Putamen (tissue), 1 donor: ENCODE data around the gene OR1A2.
"Not testable (repeated sequence)": the region's sequence is repeated elsewhere in the genome, so short reads cannot be mapped to it uniquely, and the experiment has no call there.

ENCODE experiments used
- DNase-seq: peaks from one replicate; pipeline ENCODE4 v3.0.0-alpha.2; 2016; ENCODE audit warnings: low spot score

The OR1A2 gene, protein sequence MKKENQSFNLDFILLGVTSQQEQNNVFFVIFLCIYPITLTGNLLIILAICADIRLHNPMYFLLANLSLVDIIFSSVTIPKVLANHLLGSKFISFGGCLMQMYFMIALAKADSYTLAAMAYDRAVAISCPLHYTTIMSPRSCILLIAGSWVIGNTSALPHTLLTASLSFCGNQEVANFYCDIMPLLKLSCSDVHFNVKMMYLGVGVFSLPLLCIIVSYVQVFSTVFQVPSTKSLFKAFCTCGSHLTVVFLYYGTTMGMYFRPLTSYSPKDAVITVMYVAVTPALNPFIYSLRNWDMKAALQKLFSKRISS

DNA sequence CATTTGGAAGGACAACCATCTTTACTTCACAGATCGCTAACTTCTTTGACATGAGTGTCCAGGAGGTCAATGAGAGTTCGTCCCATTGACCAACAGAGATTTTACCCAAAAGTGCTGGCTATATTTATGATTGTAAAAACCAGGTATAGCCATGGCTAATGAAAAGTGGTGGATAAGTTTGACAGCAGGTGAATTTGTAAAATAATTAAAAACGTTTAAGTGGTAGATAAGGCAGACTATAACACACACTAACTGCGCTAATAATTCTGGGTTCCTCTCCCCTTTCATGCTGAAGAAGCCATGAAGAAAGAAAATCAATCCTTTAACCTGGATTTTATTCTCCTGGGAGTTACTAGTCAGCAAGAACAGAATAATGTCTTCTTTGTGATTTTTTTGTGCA lies at the start of gene OR1A2:
Gene OR1A2 (plus strand): TSS at position 301 of the 400 bp plus-strand sequence. CDS start 0 bp downstream, at position 301.
- DNase-seq = no peak

DNA sequence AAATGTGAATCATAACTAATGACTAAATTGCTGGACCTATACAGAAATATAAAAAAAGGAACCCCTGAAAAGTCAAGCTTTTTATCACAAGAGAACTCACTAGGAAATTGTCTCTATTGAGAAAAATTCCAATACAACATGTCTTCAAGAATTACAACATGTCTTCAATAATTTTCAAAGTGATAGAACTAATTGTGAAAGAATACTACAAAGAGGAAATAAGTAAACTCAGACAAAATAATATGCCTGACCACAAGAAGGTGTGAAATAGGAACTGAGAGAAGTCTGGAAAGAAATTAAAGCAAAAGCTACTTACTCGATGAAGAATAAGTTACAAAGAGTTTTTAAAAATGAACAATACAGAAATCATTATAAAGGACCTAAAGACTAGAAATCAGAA lies 40.1 kb upstream of the OR1A2 start:
- DNase-seq = no peak

DNA sequence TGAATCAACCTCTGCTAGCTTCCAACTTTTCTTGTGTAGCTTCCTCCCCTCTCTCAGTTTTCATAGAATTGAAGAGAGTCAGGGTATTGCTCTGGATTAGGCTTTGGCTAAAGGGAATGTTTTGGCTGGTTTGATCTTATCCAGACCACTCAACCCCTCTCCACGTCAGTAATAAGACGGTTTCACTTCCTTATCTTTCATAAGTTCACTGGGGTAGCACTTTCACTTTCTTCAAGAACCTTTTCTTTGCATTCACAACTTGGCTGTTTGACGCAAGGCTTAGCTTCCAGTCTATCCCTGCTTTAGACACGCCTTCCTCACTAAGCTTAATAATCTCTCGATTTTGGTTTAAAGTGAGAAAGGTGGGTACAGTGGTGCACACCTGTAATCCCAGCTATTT lies 29.7 kb upstream of the OR1A2 start:
- no peak for DNase-seq

DNA sequence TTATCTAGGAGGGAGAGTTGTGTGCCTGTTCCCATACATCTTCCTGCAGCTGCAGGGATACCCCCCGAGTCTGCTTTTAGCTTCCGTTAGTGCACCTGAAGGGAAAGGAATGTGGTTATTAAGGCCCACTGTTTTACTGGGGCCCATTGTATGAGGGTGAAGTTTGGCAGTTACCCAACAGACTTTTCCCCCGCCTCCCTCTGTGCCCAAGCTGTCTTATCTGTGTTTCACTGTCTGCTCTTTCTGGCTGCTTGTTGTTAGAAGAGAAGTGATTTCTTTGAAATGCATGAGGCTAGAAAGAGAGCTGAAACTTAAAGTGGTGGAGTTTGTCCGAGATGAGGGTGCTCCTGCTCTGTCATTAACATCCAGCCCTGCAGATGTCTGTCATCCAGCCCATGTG lies 7.4 kb upstream of the OR1A2 start:
- DNase-seq = no peak

DNA sequence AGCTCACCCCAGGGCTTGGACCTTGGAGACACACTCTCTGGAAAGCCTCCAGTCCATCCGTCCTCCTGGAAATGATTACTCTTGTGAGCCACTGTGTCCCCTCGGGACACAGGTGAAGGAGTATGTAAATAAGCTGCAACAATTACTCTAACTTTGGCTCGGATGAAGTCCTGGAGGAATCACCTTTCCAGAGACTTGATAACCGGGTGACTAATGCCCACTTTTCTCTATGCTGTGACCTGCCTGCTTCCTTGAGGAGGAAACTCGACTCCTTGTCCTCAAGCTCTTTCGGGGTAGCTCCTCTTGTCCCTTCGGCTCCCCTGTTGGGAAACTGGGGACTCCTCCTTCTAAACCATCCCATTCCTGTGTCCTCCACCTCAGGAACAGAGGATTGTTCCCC lies 10.0 kb downstream of the OR1A2 start, which contains the start of gene OR1A1:
Gene OR1A1 (plus strand): TSS at position 301 of the 400 bp plus-strand sequence. CDS start 7,954 bp downstream, outside the sequence.
- no peak for DNase-seq

DNA sequence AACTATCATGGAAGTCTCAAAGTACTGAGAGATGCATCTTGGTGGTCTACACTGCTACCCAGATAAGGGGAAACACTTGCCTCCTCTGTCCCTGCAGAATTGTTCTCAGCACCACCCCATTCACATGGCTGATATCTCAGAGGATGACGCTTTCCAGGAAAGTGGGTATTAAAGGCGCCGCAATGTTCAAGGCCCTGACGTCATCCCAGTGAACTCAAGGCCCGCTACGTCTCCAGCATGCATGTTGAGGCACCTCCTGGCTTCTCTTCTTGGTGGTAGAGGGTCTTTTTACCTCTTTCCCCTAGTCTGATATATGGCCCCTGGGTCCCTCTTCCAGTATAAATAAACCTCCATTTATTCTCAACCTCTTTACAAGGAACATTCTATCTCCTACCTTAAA lies 11.2 kb downstream of the OR1A2 start:
- no peak for DNase-seq

DNA sequence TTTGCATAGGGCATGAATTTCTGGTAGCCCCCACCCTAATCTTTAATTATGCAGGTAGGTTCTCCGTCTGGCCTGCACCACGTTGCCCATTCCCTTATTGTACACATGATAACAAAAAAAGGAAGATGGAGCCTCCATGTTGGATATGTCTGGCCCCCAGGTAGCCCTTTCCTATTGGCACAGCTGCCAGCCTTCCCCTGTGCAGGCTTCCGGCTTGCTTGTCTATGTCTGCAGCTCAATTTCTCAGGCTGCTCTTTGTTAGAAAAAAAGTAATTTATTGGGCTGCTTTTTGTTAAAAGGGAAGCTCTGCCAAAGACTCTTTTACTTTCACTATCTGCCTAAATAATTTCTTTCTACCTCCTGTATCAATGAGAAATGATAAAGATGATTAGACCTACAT lies 15.7 kb downstream of the OR1A2 start:
- DNase-seq = no peak

DNA sequence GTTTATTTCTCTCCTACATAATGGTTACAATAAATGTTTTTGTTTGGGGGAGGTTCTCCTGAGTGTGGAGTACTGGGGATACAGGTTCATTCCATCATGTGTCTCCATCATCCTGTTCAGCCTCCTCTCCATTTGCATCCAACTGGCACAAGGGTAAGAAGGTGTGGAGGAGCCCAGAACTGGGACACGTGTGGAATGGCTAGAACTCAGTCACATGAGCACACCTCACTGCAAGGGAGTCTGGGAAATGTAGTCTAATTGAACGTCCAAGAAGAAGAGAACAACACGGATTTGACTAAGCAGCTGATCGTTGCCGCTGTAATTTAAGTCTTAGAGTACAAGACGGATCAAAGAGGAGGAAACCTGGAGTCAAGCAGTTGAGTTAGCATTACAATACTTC lies 16.3 kb downstream of the OR1A2 start:
- DNase-seq = no peak

DNA sequence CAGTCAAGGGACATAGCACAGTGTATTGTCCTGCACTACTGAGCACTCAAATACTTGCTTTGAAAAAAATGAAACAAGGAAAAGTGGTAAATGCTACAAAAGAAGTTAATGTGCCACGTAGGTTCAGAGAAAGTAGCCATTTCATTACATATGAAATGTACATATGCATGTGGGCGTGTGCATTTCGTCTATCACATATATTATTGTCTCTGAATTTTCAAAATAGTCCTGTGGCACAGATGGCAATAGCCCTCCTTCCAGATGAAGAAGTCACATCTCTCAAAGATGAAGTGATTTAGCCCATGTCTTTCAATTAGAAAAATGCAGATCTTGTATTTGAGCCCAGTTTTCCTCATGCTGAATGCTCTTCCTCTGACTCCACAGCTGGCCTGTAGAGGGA lies 22.7 kb downstream of the OR1A2 start:
- not testable (repeated sequence) for DNase-seq

DNA sequence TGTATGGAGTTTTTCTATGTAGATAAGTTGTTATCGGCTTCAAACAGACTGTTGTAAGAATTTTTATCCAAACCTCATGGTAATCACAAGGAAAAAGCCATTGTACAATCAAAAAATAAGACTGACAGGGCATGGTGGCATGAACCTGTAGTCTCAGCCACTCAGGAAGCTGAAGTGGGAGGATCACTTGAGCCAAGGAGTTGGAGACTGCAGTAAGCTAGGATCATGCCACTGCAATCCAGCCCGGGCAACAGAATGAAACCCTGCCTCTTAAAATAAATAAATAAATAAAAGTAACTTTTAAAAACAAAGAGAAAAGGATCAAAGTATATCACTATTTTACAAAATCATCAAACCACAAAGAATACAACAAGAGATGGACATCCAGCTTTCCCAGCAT lies 24.5 kb downstream of the OR1A2 start:
- no peak for DNase-seq

DNA sequence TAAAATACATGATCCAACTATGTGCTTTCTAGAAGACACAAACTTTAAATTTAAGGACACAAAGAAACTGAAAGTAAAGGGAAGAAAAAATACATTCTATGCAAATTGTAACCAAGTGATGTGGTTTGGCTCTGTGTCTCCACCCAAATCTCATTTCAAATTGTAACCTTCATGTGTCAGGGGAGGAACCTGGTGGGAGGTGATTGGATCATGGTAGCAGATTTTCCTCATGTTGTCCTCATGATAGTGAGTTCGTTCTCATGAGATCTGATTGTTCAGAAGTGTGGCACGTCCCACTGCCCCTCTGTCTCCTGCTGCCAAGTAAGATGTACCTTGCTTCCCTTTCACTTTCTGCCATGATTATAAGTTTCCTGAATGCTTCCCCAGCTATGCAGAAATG lies 25.2 kb downstream of the OR1A2 start:
- DNase-seq = no peak

DNA sequence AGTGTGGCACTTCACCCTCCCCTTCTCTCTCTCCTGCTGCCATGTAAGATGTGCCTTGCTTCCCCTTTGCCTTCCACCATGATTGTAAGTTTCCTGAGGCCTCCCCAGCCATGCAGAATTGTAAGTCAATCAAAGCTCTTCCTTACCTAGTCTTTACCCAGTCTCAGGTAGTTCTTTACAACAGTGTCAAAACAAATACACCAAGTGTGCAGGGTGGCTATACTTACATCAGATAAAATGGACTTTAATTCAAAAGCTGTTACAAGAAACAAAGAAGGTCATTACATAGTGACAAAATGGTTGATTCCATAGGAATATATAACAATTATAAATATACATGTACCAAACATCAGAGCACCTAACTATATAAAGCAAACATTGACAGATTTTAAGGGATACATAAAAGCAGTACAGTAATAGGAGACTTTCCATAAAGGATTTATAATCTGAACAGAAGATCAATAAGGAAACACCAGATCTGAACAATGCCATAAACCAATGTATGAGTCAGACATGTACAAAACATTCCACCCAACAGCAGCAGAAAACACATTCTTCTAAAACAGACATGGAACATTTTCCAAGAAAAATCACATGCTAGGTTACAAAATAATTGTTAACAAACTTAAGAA lies 27.5 kb downstream of the OR1A2 start:
- not testable (repeated sequence) for DNase-seq

DNA sequence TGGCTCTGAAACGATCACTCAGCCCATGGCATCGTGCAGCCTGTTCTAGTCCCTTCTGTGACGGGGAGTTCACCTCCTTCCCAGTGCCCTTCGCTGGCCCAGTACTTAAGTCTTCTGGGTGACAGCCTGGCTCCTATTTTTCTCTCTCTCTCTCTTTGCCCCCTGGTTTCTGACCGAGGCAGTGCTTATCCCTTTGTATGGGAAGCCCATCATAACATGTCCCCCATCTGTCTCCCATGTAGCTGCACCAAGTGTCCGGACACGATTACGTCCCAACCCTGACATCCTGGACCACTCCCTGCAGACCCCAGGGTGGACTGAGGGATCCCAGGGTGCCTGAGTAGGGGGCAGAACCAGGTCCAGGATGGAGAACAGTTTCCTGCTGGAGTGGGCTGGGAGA lies 35.0 kb downstream of the OR1A2 start:
- not testable (repeated sequence) for DNase-seq

DNA sequence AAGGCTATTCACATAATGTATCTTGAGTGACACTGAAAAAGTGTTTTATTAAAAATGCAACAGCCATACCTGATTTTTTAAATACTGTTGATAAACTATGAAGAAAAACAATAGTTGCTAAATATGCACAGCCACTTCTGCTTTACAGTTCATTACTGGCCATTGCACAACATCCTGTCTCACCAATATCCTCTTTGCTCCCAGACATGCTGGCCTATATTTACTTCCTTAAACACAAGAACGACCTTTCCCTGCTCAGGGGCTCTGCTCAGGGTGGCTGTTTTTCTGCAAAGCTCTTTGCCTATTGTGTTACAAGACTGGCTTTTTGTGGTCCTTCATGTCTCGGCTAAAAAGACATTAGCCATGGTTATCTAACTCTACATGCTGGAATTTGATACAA lies 41.4 kb downstream of the OR1A2 start:
- DNase-seq = not testable (repeated sequence)

DNA sequence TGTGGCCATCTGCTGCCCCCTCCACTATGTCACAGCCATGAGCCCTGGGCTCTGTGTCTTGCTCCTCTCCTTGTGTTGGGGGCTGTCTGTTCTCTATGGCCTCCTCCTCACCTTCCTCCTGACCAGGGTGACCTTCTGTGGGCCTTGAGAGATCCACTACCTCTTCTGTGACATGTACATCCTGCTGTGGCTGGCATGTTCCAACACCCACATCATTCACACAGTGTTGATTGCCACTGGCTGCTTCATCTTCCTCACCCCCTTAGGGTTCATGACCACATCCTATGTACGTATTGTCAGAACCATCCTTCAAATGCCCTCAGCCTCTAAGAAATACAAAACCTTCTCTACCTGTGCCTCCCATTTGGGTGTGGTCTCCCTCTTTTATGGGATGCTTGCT lies 43.7 kb downstream of the OR1A2 start:
- not testable (repeated sequence) for DNase-seq

DNA sequence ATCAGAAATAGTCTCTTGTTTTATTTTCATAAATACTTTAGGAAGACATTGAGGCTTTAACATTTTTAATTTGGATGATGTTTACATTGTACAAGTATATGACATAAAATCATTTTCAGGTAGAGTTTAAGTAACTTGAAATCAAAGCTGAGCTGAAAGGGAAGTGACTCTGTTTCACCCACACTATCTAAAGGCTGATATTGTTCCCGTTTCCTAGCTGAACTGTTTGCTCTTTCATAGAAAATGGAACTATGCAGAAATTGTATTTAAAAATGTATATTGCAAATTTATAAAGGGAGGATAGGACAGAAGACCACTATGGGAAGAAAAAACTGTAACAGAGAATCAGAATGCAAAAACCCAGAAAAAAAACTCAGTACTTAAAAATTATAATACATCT lies 47.5 kb downstream of the OR1A2 start:
- DNase-seq = not testable (repeated sequence)
